ENCODE results near the gene FNDC1.

GRCh38 chr6:159271257-159271656 lies 102.1 kb downstream of the FNDC1 start:
- no peak for TF ChIP-seq CTCF (conservative IDR thresholded peaks at IDR 0.05; ENCODE audit: low read depth, low read length)
- no peak for TF ChIP-seq EZH2phosphoT487 (IDR thresholded peaks at IDR 0.05; ENCODE audit: borderline replicate concordance, low read length)
